T-cell (primary cell): Measurements from ENCODE around the gene GIGYF2. TPM values are rescaled to one million over a fixed set of nuclear protein-coding genes. Genes with fewer than 3 reads are reported as not detected.

ENCODE experiments used
- ATAC-seq, 4 experiments: fragments of 200-7000 bp in 3 of 4; fragments of 150-1000 bp in 1 of 4; cut with Tn5 transposase; replicated peaks in 1 of 4; 1 replicate in 3 of 4; 2 replicates in 1 of 4; pipeline ENCODE4 v1.10.0; 2021; ENCODE audit warnings: moderate library complexity in 3 of 4, mild to moderate bottlenecking in 2 of 4, moderate number of reproducible peaks in 1 of 4
- CTCF ChIA-PET, 2 donors: fragments of 300-600 bp; sonication (Branson Sonifier 250); formaldehyde crosslinking; loops; one replicate each; lab custom pipeline; 2022; ENCODE audit warnings: antibody characterized with exemption in 2 of 2; lab: Charles Lee
- POLR2A ChIA-PET, 2 donors: fragments of 300-600 bp; sonication (Branson Sonifier 250); formaldehyde crosslinking; loops; one replicate each; lab custom pipeline; 2022; ENCODE audit warnings: antibody characterized with exemption in 2 of 2; lab: Charles Lee
- DNase-seq, 35 experiments: peaks; one replicate each; pipeline versions ENCODE4 v3.0.0 to v3.0.0-alpha.2; 2013 to 2023
- H3K27ac ChIP-seq: one replicate; pipeline ENCODE4 v1.5.1; 2013; ENCODE audit warnings: low read length
- H3K27me3 ChIP-seq, 2 experiments: replicated peaks in 1 of 2; 1 replicate in 1 of 2; 2 replicates in 1 of 2; pipeline versions ENCODE4 v1.6.1 to v1.7.0; 2013; ENCODE audit warnings: low read length in 1 of 2, mixed read lengths in 1 of 2; ENCODE audit not compliant: control insufficient read depth in 2 of 2, insufficient read depth in 2 of 2; ENCODE audit errors: extremely low read depth in 1 of 2
- H3K36me3 ChIP-seq, 2 donors: 1 replicate in 1 of 2; 2 replicates in 1 of 2; pipeline versions ENCODE4 v1.6.1 to v1.7.0; 2013; ENCODE audit warnings: low read length in 1 of 2; ENCODE audit not compliant: control insufficient read depth in 2 of 2, insufficient read depth in 1 of 2; ENCODE audit errors: extremely low read depth in 1 of 2
- H3K4me1 ChIP-seq, 2 experiments: 1 replicate in 1 of 2; 2 replicates in 1 of 2; pipeline versions ENCODE4 v1.6.1 to v1.7.0; 2013; ENCODE audit warnings: low read length in 2 of 2, mixed read lengths in 1 of 2; ENCODE audit not compliant: insufficient read depth in 2 of 2, control insufficient read depth in 1 of 2; ENCODE audit errors: extremely low read depth in 1 of 2
- H3K4me3 ChIP-seq, 2 donors: 1 replicate in 1 of 2; 2 replicates in 1 of 2; pipeline versions ENCODE4 v1.5.1 to v1.7.0; 2013; ENCODE audit warnings: mild to moderate bottlenecking in 2 of 2, low read length in 1 of 2, moderate library complexity in 1 of 2; ENCODE audit not compliant: control insufficient read depth in 1 of 2; ENCODE audit errors: extremely low read depth in 1 of 2
- H3K9me3 ChIP-seq: 2 replicates; pipeline ENCODE4 v1.7.0; 2013
- H3K27ac Mint-ChIP-seq, 2 donors: one replicate each; pipeline ENCODE4 v1.8.0; 2020 to 2021; ENCODE audit warnings: mild to moderate bottlenecking in 2 of 2, mixed read lengths in 2 of 2
- H3K27me3 Mint-ChIP-seq, 2 donors: one replicate each; pipeline ENCODE4 v1.8.0; 2021 to 2022; ENCODE audit warnings: mixed read lengths in 2 of 2
- H3K36me3 Mint-ChIP-seq: one replicate; pipeline ENCODE4 v1.8.0; 2021; ENCODE audit warnings: mixed read lengths
- H3K4me1 Mint-ChIP-seq, 3 donors: one replicate each; pipeline ENCODE4 v1.8.0; 2020 to 2022; ENCODE audit warnings: mixed read lengths in 3 of 3, mild to moderate bottlenecking in 1 of 3
- H3K4me3 Mint-ChIP-seq, 3 donors: one replicate each; pipeline ENCODE4 v1.8.0; 2020 to 2022; ENCODE audit warnings: mild to moderate bottlenecking in 3 of 3, mixed read lengths in 3 of 3, moderate library complexity in 3 of 3
- H3K9me3 Mint-ChIP-seq, 3 donors: one replicate each; pipeline ENCODE4 v1.8.0; 2020 to 2022; ENCODE audit warnings: mixed read lengths in 3 of 3
- WGBS: methylation state at CpG from one replicate; pipeline ENCODE4 v1.1.5; 2013; ENCODE audit warnings: missing lambda C conversion rate; ENCODE audit not compliant: insufficient coverage; 5-methylcytosine and 5-hydroxymethylcytosine counted together
- total RNA-seq, 35 experiments: library from RNA in 6 of 35; stranded (reverse) in 6 of 35; fragments of 120-200 nt in 1 of 35; gene quantifications; one replicate each; pipeline versions ENCODE4 v1.2.1 to v1.2.4 and lab custom pipeline; 2013 to 2026

GIGYF2 gene
- total RNA-seq, 5 donors from 2014 or later (not counting 1 experiment from before 2014, with no cell fraction given): 57.8 to 76.8 (median 68.7) TPM

- H3K4me3 ChIP-seq: no peak overlapping the region
- H3K9me3 ChIP-seq: no peaks in the 10 kb centered on the region
- ChIA-PET CTCF (no interaction called here), POLR2A (no interaction called here)
- no peaks in the 10 kb centered on the region for H3K9me3 Mint-ChIP-seq
- WGBS: 91% methylated on average over 25 of the region's 25 CpGs
- H3K27me3 ChIP-seq: peaks cover 0 to 16% of the 10 kb centered on the region in 2 experiments
- H3K27ac Mint-ChIP-seq: no peak overlapping the region
- DNase-seq (no peak), ATAC-seq (no peak)
- H3K27ac ChIP-seq: no peak overlapping the region
- no peaks in the 10 kb centered on the region for H3K36me3 ChIP-seq
- H3K4me1 ChIP-seq: no peaks in the 10 kb centered on the region
- no peak overlapping the region for H3K4me3 Mint-ChIP-seq
- no peaks in the 10 kb centered on the region for H3K36me3 Mint-ChIP-seq
- no peaks in the 10 kb centered on the region for H3K4me1 Mint-ChIP-seq
- peaks cover 0 to 3% of the 10 kb centered on the region in 2 donors for H3K27me3 Mint-ChIP-seq
These were observed 188.3 kb downstream of the GIGYF2 start for GRCh38 chr2:232885264-232885961.

- no peak overlapping the region for H3K27ac ChIP-seq
- H3K27me3 Mint-ChIP-seq: peaks cover 7 to 10% of the 10 kb centered on the region in 2 donors
- CTCF ChIA-PET: no interaction called here
- peaks cover 0 to 24% of the 10 kb centered on the region in 2 experiments for H3K27me3 ChIP-seq
- no peaks in the 10 kb centered on the region for H3K36me3 ChIP-seq
- DNase-seq: no peak
- no peaks in the 10 kb centered on the region for H3K9me3 Mint-ChIP-seq
- H3K4me1 ChIP-seq: peaks cover 0 to 3% of the 10 kb centered on the region in 2 experiments
- WGBS: 93% methylated on average over 6 of the region's 11 CpGs
- POLR2A ChIA-PET: interaction anchor here in 1 of 2 donors (0.6 kb wide), 1 partner anchor 39 kb away, joined by 3 read pairs; no protein-coding TSS in a partner anchor
- no peaks in the 10 kb centered on the region for H3K9me3 ChIP-seq
- ATAC-seq: no peak
- H3K36me3 Mint-ChIP-seq: no peaks in the 10 kb centered on the region
- H3K4me3 Mint-ChIP-seq: no peak overlapping the region
- H3K4me1 Mint-ChIP-seq: peaks cover 0 to 4% (median 0%) of the 10 kb centered on the region in 3 donors
- H3K27ac Mint-ChIP-seq: no peak overlapping the region
- no peak overlapping the region for H3K4me3 ChIP-seq
These were observed 189.0 kb downstream of the GIGYF2 start for GRCh38 chr2:232886176-232886575.

GRCh38 chr2:232886632-232887031 lies 189.5 kb downstream of the GIGYF2 start:
- Mint-ChIP-seq H3K4me3 (no peak overlapping the region), H3K27me3 (peaks cover 10 to 11% of the 10 kb centered on the region in 2 donors), H3K27ac (no peak overlapping the region), H3K9me3 (no peaks in the 10 kb centered on the region), H3K36me3 (no peaks in the 10 kb centered on the region), H3K4me1 (peaks cover 0 to 4% (median 0%) of the 10 kb centered on the region in 3 donors)
- no peak for ATAC-seq
- no peaks in the 10 kb centered on the region for H3K36me3 ChIP-seq
- ChIA-PET POLR2A (interaction anchor here in 1 of 2 donors (0.6 kb wide), 1 partner anchor 40 kb away, joined by 3 read pairs; no protein-coding TSS in a partner anchor), CTCF (no interaction called here)
- no peak overlapping the region for H3K4me3 ChIP-seq
- no peak for DNase-seq
- H3K27ac ChIP-seq: no peak overlapping the region
- peaks cover 0 to 3% of the 10 kb centered on the region in 2 experiments for H3K4me1 ChIP-seq
- H3K27me3 ChIP-seq: peaks cover 0 to 28% of the 10 kb centered on the region in 2 experiments
- no peaks in the 10 kb centered on the region for H3K9me3 ChIP-seq
- WGBS: 89% methylated on average over 7 of the region's 7 CpGs

GRCh38 chr2:232887171-232887850 lies 190.2 kb downstream of the GIGYF2 start:
- H3K27me3 ChIP-seq: peaks cover 0 to 35% of the 10 kb centered on the region in 2 experiments
- H3K4me3 Mint-ChIP-seq: no peak overlapping the region
- H3K36me3 ChIP-seq: no peaks in the 10 kb centered on the region
- H3K9me3 ChIP-seq: no peaks in the 10 kb centered on the region
- H3K27ac Mint-ChIP-seq: no peak overlapping the region
- no peak for ATAC-seq
- ChIA-PET CTCF (no interaction called here), POLR2A (no interaction called here)
- H3K4me1 Mint-ChIP-seq: peaks cover 0 to 4% (median 0%) of the 10 kb centered on the region in 3 donors
- H3K36me3 Mint-ChIP-seq: no peaks in the 10 kb centered on the region
- DNase-seq: no peak
- peaks cover 0 to 3% of the 10 kb centered on the region in 2 experiments for H3K4me1 ChIP-seq
- no peaks in the 10 kb centered on the region for H3K9me3 Mint-ChIP-seq
- H3K4me3 ChIP-seq: no peak overlapping the region
- no peak overlapping the region for H3K27ac ChIP-seq
- peaks cover 15 to 16% of the 10 kb centered on the region in 2 donors for H3K27me3 Mint-ChIP-seq
- 78% methylated on average over 12 of the region's 15 CpGs for WGBS

GRCh38 chr2:232888099-232888836 lies 191.1 kb downstream of the GIGYF2 start:
- POLR2A ChIA-PET: no interaction called here

More at GRCh38 chr2:232888099-232888836, 191.1 kb downstream of the GIGYF2 start:
- Mint-ChIP-seq H3K9me3 (no peaks in the 10 kb centered on the region), H3K4me3 (no peak overlapping the region), H3K27me3 (peaks cover 18 to 21% of the 10 kb centered on the region in 2 donors), H3K36me3 (no peaks in the 10 kb centered on the region), H3K4me1 (peaks cover 0 to 4% (median 0%) of the 10 kb centered on the region in 3 donors), H3K27ac (no peak overlapping the region)
- ATAC-seq: no peak
- H3K27ac ChIP-seq: no peak overlapping the region
- H3K4me3 ChIP-seq: no peak overlapping the region
- H3K27me3 ChIP-seq: peaks cover 0 to 45% of the 10 kb centered on the region in 2 experiments
- H3K4me1 ChIP-seq: peaks cover 0 to 3% of the 10 kb centered on the region in 2 experiments
- H3K9me3 ChIP-seq: no peaks in the 10 kb centered on the region
- no peak for DNase-seq
- H3K36me3 ChIP-seq: no peaks in the 10 kb centered on the region
- CTCF ChIA-PET: no interaction called here
- WGBS: 82% methylated on average over 16 of the region's 21 CpGs
